Measurements from ENCODE around the gene WDR12.
A peak's percentile ranks its signal among the peaks of the same experiment; 100 is the strongest.
"Not testable (repeated sequence)": the region's sequence is repeated elsewhere in the genome, so short reads cannot be mapped to it uniquely, and the experiment has no call there.

The WDR12 gene

DNA sequence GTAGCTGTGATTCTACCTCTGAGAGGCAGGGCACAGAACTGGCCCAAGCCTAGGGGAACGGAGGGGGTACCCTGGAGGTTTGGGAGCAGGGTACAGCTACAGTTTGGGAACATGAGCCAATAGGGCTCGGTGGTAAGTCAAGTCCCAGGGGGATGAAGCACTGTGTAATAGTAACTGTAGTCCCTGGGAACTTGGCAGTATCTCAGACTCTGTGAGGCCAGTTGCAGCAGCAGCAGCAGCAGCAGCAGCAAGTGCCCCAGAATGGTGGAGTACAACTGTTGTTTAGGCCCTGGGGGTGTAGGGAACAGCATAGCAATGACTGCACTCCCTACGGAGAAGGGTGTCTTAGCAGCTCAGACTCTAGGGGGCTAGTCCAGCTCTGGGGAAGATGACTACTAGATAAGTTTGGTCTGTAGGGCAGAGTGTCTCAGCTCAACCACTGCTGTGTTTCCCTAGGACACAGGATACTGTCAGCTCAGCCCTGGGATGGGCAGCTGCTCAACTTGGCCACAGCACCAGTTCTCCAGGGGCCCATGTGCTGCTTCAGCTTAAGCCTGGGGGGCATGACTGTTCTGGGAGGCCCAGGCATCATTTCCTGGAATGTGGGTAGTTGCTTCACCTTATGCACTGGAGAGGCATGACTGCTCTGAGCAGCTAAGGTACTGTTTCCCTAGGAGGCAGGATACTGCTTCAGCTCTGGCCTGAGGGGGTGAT, 21.1 kb upstream of the WDR12 start:
- no peak overlapping the region for H3K27ac ChIP-seq
- no peaks in the 10 kb centered on the region for H3K9me3 ChIP-seq
- no peaks in the 10 kb centered on the region for H3K36me3 ChIP-seq
- no peaks in the 10 kb centered on the region for H3K27me3 ChIP-seq
- no peak overlapping the region for H3K4me3 ChIP-seq (ENCODE audit: low read depth in 1 of 2, low read length in 1 of 2)
- no peaks in the 10 kb centered on the region for H3K4me1 ChIP-seq (ENCODE audit: control insufficient read depth in 1 of 2, insufficient read depth in 1 of 2, low read depth in 1 of 2, low read length in 1 of 2)
- TF ChIP-seq, protein P1, sequence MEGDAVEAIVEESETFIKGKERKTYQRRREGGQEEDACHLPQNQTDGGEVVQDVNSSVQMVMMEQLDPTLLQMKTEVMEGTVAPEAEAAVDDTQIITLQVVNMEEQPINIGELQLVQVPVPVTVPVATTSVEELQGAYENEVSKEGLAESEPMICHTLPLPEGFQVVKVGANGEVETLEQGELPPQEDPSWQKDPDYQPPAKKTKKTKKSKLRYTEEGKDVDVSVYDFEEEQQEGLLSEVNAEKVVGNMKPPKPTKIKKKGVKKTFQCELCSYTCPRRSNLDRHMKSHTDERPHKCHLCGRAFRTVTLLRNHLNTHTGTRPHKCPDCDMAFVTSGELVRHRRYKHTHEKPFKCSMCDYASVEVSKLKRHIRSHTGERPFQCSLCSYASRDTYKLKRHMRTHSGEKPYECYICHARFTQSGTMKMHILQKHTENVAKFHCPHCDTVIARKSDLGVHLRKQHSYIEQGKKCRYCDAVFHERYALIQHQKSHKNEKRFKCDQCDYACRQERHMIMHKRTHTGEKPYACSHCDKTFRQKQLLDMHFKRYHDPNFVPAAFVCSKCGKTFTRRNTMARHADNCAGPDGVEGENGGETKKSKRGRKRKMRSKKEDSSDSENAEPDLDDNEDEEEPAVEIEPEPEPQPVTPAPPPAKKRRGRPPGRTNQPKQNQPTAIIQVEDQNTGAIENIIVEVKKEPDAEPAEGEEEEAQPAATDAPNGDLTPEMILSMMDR (IDR thresholded peaks at IDR 0.05) = no peak

DNA sequence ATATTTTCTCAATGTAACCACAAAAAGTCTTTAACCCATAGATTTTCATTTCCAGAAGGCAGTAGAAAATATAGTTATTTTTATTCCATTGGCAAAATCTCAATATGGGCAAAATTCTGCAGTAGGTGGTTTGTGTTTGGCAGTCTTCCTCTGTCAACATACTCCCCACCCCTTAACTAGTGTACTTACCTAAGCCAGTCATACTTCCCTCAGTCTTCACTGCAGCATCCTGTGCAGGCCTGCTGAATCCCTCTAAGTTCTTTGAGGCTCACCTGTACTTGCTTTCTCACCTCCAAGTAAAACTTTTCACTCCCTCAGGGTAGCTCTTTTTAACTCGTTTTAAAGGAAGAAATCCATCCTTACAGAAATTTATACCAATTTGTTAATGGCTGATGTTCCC, 7.4 kb upstream of the WDR12 start:
- Histone ChIP-seq H3K4me3 (ENCODE audit: low read depth in 1 of 2, low read length in 1 of 2) (no peak overlapping the region), H3K36me3 (no peaks in the 10 kb centered on the region), H3K4me1 (ENCODE audit: control insufficient read depth in 1 of 2, insufficient read depth in 1 of 2, low read depth in 1 of 2, low read length in 1 of 2) (no peaks in the 10 kb centered on the region), H3K27me3 (no peaks in the 10 kb centered on the region), H3K27ac (no peak overlapping the region), H3K9me3 (no peaks in the 10 kb centered on the region)
- TF ChIP-seq, protein P1 (IDR thresholded peaks at IDR 0.05) = no peak

DNA sequence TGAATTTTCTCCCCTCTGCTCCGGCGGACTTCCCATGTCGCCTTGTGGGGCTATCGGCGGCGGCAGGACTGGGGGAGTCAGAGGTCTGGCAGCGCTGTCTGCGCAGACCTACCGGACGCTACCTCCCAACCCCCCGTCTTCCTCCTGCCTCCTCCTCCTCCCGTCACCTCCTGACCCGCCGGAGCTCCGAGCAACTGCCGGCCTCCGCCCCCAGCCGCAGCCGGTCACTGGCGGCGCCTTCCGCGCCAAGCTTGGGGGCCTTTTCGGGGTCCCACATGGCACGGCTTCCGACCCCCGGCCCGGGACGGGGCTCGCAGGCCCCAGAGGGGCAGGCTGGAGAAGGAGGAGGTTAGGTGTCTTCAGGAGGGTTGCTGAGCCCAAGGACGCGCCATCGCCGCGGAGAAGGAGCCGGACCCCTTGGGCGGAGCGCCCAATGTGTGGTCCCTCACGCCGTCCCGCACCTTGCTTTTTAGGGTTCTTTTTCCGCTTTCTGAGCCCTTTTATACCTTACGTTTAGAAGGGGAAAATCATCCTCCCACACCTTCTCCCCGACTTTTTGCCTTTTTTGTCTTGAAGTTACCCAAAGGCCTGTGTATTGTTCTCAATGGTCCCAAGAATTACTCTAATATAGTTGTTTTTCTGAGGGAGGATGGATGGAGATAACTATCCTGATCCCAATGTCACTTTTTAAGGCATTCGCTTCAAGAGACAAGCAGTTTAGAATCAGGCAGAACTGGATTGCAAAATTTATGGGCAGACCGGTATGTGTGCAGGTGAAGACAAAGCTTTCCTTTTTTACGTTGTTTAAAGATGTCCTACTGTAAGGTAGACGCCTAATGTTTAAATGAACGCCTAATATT, 1.1 kb upstream of the WDR12 start:
- not testable (repeated sequence) for H3K36me3 ChIP-seq, H3K27me3 ChIP-seq, H3K9me3 ChIP-seq
- H3K27ac ChIP-seq = peak overlapping the region; percentile 88
- H3K4me1 ChIP-seq (ENCODE audit: control insufficient read depth in 1 of 2, insufficient read depth in 1 of 2, low read depth in 1 of 2, low read length in 1 of 2) = peaks cover 12 to 13% of the 10 kb centered on the region in 2 experiments
- H3K4me3 ChIP-seq (ENCODE audit: low read depth in 1 of 2, low read length in 1 of 2) = peak overlapping the region; percentile 78 to 88

DNA sequence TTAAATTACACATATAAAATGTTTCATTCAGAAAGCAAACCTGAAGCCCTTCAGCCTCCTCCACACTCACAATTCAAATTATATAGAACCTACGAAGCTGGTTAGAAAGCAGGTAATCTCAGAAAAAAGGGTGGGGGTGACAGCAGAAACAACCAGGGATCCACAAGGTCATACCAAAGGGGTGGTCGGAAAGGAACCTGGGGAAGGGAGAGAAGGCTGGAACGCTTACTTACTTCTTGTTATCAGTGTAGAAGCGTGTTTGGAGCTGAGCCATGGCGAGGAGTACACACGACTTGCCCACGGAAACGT, 316 bp downstream of the WDR12 start:
- TF ChIP-seq, protein P1 (IDR thresholded peaks at IDR 0.05) = no peak
- peak overlapping the region; percentile 78 to 88 for H3K4me3 ChIP-seq (ENCODE audit: low read depth in 1 of 2, low read length in 1 of 2)
- H3K9me3 ChIP-seq = no peaks in the 10 kb centered on the region
- H3K27ac ChIP-seq = peak overlapping the region; percentile 88
- H3K4me1 ChIP-seq (ENCODE audit: control insufficient read depth in 1 of 2, insufficient read depth in 1 of 2, low read depth in 1 of 2, low read length in 1 of 2) = peaks cover 12 to 13% of the 10 kb centered on the region in 2 experiments
- H3K36me3 ChIP-seq = no peaks in the 10 kb centered on the region
- no peaks in the 10 kb centered on the region for H3K27me3 ChIP-seq

DNA sequence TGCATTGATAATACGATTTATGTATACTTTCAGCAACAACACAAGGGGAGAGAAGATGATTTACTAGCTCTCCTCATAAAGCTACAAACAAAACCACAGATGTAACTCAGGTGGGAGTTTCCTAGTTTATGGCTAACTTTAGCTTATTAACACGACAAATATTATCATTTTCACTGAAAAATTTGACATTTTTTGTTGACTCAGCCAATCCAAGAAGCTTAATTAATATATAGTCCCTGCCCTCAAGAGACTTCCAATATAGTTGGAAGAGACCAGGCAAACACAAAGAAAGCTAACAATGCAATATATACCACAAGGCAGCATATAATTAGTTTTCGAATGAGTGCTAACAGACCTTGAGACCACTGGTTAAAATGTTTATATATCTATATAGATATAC, 775 bp downstream of the WDR12 start:
- TF ChIP-seq, protein P1 (IDR thresholded peaks at IDR 0.05) = no peak
- peaks cover 12 to 13% of the 10 kb centered on the region in 2 experiments for H3K4me1 ChIP-seq (ENCODE audit: control insufficient read depth in 1 of 2, insufficient read depth in 1 of 2, low read depth in 1 of 2, low read length in 1 of 2)
- H3K27ac ChIP-seq = no peak overlapping the region

DNA sequence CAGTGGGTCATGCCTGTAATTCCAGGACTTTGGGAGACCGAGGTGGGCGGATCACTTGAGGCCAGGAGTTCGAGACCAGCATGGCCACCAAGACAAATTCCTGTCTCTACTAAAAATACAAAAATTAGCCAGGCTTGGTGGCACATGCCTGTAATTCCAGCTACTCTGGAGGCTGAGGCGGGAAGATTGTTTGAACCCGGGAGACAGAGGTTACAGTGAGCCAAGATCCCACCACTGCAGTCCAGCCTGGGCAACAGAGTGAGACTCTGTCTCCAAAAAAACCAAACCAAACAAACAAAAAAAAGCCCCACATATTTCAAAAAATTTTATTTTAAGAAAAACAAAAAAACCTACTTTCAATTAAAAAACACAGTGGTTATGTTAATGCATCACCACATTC, 1.2 kb downstream of the WDR12 start:
- H3K27ac ChIP-seq; H3K27me3 ChIP-seq; H3K36me3 ChIP-seq; H3K4me3 ChIP-seq (ENCODE audit: low read depth in 1 of 2, low read length in 1 of 2); H3K9me3 ChIP-seq: not testable (repeated sequence)
- peaks cover 12 to 13% of the 10 kb centered on the region in 2 experiments for H3K4me1 ChIP-seq (ENCODE audit: control insufficient read depth in 1 of 2, insufficient read depth in 1 of 2, low read depth in 1 of 2, low read length in 1 of 2)

More for the DNA sequence above, 775 bp downstream of the WDR12 start:
- Histone ChIP-seq H3K9me3 (no peaks in the 10 kb centered on the region), H3K4me3 (ENCODE audit: low read depth in 1 of 2, low read length in 1 of 2) (no peak overlapping the region), H3K36me3 (no peaks in the 10 kb centered on the region), H3K27me3 (no peaks in the 10 kb centered on the region)
